ENCODE results near the gene NOS3. TPM values are rescaled to one million over a fixed set of nuclear protein-coding genes. Genes with fewer than 3 reads are reported as not detected.

NOS3 gene
- total RNA-seq, 4 donors from 2014 or later = 2.5 to 11.3 (median 6.0) TPM

GRCh38 chr7:151058781-151059366, 68.1 kb downstream of the NOS3 start:
- no peak for TF ChIP-seq CTCF (IDR thresholded peaks at IDR 0.05; ENCODE audit: low read depth)

- TF ChIP-seq CTCF (IDR thresholded peaks at IDR 0.05; ENCODE audit: low read depth) = no peak
Measured at GRCh38 chr7:151059367-151060112, 68.7 kb downstream of the NOS3 start, which contains the start of gene SLC4A2. Gene SLC4A2 (plus strand): TSS chr7:151059589. CDS start chr7:151061988, 2,399 bp downstream.

GRCh38 chr7:151060113-151060415, 69.2 kb downstream of the NOS3 start:
- TF ChIP-seq CTCF (IDR thresholded peaks at IDR 0.05; ENCODE audit: low read depth) = no peak

- TF ChIP-seq CTCF (IDR thresholded peaks at IDR 0.05; ENCODE audit: low read depth) = no peak
Measured at GRCh38 chr7:151060416-151061212, 69.8 kb downstream of the NOS3 start.

GRCh38 chr7:151061213-151062110, 70.6 kb downstream of the NOS3 start:
- no peak for TF ChIP-seq CTCF (IDR thresholded peaks at IDR 0.05; ENCODE audit: low read depth)

- no peak for TF ChIP-seq CTCF (IDR thresholded peaks at IDR 0.05; ENCODE audit: low read depth)
Measured at GRCh38 chr7:151062111-151062398, 71.2 kb downstream of the NOS3 start.
